Measurements from ENCODE around the gene SYT9. TPM values are rescaled to one million over a fixed set of nuclear protein-coding genes. Genes with fewer than 3 reads are reported as not detected.
A peak's percentile ranks its signal among the peaks of the same experiment; 100 is the strongest.

SYT9 gene
- total and polyA plus RNA-seq, 4 donors, result 0.01 to 0.12 TPM; not detected in 2

DNA sequence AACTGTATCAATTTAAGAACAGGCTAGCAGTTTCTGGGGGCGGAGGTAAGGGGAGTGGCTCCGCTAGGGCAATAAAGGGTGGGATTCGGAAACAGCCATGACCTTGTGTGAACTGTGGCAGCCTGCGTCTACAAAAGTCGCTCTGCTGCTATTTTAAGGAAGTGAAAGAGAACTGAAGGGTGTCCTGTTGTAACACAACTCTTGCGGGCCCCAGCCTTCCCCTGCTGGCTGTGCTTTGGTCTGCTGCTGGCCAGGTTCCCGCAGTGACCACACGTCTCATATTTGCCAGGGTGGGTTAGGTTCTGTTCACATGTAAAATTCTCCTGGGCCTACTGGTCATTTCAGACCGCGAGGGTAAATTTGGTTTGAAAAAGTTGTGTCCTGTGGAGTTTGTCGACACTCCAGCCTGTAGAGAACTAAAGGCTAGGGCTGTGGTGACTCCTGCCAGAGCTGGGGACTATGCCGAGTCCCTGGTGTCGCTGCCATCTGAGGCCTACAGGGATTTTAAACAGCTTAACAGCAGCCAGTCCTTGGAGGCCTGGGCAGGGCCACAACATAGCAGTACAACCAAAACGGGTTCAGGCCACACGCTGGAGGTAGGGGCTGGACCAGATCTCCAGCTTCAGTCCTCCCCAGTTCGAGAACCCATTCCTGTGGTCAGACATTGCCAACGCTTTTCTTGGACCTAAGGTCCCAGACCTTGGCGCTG lies 261.0 kb downstream of the SYT9 start:
- DNase-seq (peak; percentile 56 to 69 (median 58)), ATAC-seq (ENCODE audit: insufficient read depth, low FRiP score) (peak; percentile 32)
- peaks cover 5 to 27% (median 8%) of the 10 kb centered on the region in 5 donors for H3K4me1 ChIP-seq (ENCODE audit: control insufficient read depth in 5 of 5, insufficient read depth in 5 of 5, low read length in 5 of 5)
- peaks cover 0 to 18% (median 17%) of the 10 kb centered on the region in 3 donors for H3K27me3 ChIP-seq (ENCODE audit: control insufficient read depth in 3 of 3, insufficient read depth in 3 of 3, low read length in 2 of 3)
- peaks cover 0 to 12% (median 5%) of the 10 kb centered on the region in 4 donors for H3K36me3 ChIP-seq (ENCODE audit: control insufficient read depth in 4 of 4, insufficient read depth in 4 of 4, low read length in 4 of 4)
- 14 to 24% methylated on average over 18 of the region's 18 CpGs for WGBS, 2 donors
- H3K9ac ChIP-seq (ENCODE audit: insufficient read depth in 1 of 2, low read length in 2 of 2), result peak overlapping the region in 1 of 2 donors; percentile 54
- H3K9me3 ChIP-seq (ENCODE audit: control insufficient read depth in 4 of 4, insufficient read depth in 3 of 4, low read length in 3 of 4), result no peaks in the 10 kb centered on the region
- H3K4me3 ChIP-seq, result peak overlapping the region; percentile 66
- H3K27ac ChIP-seq (ENCODE audit: low read depth in 1 of 2, low read length in 1 of 2), result peak overlapping the region; percentile 95 to 99
- TF ChIP-seq, protein P1, sequence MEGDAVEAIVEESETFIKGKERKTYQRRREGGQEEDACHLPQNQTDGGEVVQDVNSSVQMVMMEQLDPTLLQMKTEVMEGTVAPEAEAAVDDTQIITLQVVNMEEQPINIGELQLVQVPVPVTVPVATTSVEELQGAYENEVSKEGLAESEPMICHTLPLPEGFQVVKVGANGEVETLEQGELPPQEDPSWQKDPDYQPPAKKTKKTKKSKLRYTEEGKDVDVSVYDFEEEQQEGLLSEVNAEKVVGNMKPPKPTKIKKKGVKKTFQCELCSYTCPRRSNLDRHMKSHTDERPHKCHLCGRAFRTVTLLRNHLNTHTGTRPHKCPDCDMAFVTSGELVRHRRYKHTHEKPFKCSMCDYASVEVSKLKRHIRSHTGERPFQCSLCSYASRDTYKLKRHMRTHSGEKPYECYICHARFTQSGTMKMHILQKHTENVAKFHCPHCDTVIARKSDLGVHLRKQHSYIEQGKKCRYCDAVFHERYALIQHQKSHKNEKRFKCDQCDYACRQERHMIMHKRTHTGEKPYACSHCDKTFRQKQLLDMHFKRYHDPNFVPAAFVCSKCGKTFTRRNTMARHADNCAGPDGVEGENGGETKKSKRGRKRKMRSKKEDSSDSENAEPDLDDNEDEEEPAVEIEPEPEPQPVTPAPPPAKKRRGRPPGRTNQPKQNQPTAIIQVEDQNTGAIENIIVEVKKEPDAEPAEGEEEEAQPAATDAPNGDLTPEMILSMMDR (IDR thresholded peaks at IDR 0.05; ENCODE audit: control extremely low read depth, extremely low read depth), result no peak

DNA sequence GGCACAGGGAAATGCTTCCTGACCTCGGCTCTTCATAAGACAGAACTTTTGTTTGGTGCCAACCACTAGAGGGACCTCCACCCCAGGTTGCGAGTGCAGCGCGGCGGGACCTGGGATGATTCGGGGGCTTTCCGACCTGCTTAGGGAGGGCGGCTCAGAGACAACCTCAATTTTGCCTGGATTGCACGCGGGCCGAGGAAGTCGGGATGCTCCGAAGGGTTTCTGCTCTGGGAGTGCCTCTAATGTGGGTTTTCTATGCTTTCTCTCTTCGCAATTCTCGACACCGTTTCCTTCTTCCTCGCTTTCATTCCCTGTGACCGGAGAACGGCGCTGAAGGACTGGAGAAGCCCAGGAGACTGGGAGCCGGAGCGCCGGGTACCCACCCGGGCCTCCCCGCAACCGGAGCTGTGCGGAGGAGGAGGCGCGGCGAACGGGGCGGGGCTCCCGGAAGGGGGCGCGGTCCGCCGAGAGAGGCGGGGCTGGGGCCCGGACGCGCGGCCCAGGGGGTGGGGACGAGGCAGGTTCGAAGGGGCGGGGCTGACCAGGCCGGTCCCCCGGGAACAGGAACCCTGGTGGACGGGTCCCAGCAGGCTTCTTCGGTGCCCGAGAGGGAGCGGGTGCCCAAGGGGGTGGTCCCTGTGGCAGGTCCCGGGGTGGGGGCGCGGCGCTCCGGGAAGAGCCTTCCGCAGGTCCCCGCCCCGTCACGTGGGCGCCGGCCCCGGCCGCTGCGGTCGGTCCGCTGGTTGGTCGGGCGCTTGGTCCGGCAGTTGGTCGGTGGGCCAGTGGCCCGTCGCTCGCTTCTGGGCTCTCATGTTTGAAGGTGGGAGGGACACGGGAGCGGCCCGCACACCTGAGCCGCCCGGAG lies 261.8 kb downstream of the SYT9 start, which contains the start of gene PPFIBP2:
Gene PPFIBP2 (plus strand): TSS at position 766 of the 865 bp plus-strand sequence. CDS start 35,477 bp downstream, outside the sequence.
- ATAC-seq (ENCODE audit: insufficient read depth, low FRiP score) (peak; percentile 98), DNase-seq (peak; percentile 78 to 82 (median 79))
- no peaks in the 10 kb centered on the region for H3K9me3 ChIP-seq (ENCODE audit: control insufficient read depth in 4 of 4, insufficient read depth in 3 of 4, low read length in 3 of 4)
- H3K9ac ChIP-seq (ENCODE audit: insufficient read depth in 1 of 2, low read length in 2 of 2), result peak within 1 kb of the TSS; percentile 49 to 54
- WGBS, 2 donors, result 1% methylated on average over 46 to 79 of the region's 79 CpGs
- peaks cover 5 to 27% (median 8%) of the 10 kb centered on the region in 5 donors for H3K4me1 ChIP-seq (ENCODE audit: control insufficient read depth in 5 of 5, insufficient read depth in 5 of 5, low read length in 5 of 5)
- peaks cover 0 to 18% (median 17%) of the 10 kb centered on the region in 3 donors for H3K27me3 ChIP-seq (ENCODE audit: control insufficient read depth in 3 of 3, insufficient read depth in 3 of 3, low read length in 2 of 3)
- H3K36me3 ChIP-seq (ENCODE audit: control insufficient read depth in 4 of 4, insufficient read depth in 4 of 4, low read length in 4 of 4), result peaks cover 0 to 12% (median 5%) of the 10 kb centered on the region in 4 donors
- TF ChIP-seq, protein P1 (IDR thresholded peaks at IDR 0.05; ENCODE audit: control extremely low read depth, extremely low read depth), result peak; percentile 45
- peak within 1 kb of the TSS; percentile 95 to 99 for H3K27ac ChIP-seq (ENCODE audit: low read depth in 1 of 2, low read length in 1 of 2)
- H3K4me3 ChIP-seq, result peak within 1 kb of the TSS; percentile 66

DNA sequence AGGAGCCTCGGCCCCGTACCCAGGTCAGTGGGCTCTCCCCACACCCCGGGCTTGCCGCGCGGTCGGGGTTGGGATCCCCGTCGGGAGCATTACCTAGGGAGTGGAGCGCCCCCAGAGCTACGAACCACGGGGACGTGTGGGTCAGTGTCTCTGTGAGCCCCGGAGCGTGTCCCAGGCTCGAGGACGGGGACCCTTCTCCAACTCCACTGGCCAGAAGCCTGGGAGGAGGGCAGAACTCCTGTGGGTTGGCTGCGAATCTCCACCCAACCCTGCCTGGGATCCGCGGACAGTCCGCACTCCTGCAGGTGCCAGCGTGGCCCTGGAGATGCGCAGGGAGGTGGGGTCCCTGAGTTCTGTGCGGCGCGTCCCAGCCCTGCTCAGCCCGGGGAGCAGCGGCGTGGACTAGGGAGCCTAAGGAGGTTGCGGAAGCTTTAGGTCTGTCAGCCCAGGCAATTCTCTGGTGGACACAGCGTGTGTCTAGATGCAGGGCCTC lies 262.4 kb downstream of the SYT9 start:
- no peaks in the 10 kb centered on the region for H3K9me3 ChIP-seq (ENCODE audit: control insufficient read depth in 4 of 4, insufficient read depth in 3 of 4, low read length in 3 of 4)
- H3K9ac ChIP-seq (ENCODE audit: insufficient read depth in 1 of 2, low read length in 2 of 2), result peak overlapping the region; percentile 47 to 49
- peaks cover 5 to 27% (median 8%) of the 10 kb centered on the region in 5 donors for H3K4me1 ChIP-seq (ENCODE audit: control insufficient read depth in 5 of 5, insufficient read depth in 5 of 5, low read length in 5 of 5)
- DNase-seq (no peak), ATAC-seq (ENCODE audit: insufficient read depth, low FRiP score) (peak; percentile 0)
- peak overlapping the region; percentile 66 for H3K4me3 ChIP-seq
- H3K27ac ChIP-seq (ENCODE audit: low read depth in 1 of 2, low read length in 1 of 2), result peak overlapping the region; percentile 95 to 99
- H3K36me3 ChIP-seq (ENCODE audit: control insufficient read depth in 4 of 4, insufficient read depth in 4 of 4, low read length in 4 of 4), result peaks cover 0 to 12% (median 5%) of the 10 kb centered on the region in 4 donors
- WGBS, 2 donors, result 3% methylated on average over 31 of the region's 31 CpGs
- H3K27me3 ChIP-seq (ENCODE audit: control insufficient read depth in 3 of 3, insufficient read depth in 3 of 3, low read length in 2 of 3), result peaks cover 0 to 18% (median 17%) of the 10 kb centered on the region in 3 donors
- TF ChIP-seq, protein P1 (IDR thresholded peaks at IDR 0.05; ENCODE audit: control extremely low read depth, extremely low read depth), result no peak

Data from lung (tissue), 12 donors.